Adrenal gland (tissue), 5 donors: Measurements from ENCODE around the gene SEMA3A.

Source experiments
- CTCF ChIP-seq, 6 experiments: fragments of 450-650 bp in 4 of 6; fragments of 200-600 bp in 2 of 6; sonication (generic) in 1 of 6; IDR thresholded peaks; 1 replicate in 5 of 6; 2 replicates in 1 of 6; pipeline versions ENCODE4 v1.5.1 to v1.8.0; 2016 to 2021; ENCODE audit warnings: antibody characterized with exemption in 6 of 6, mild to moderate bottlenecking in 2 of 6, moderate library complexity in 1 of 6
- POLR2A ChIP-seq, 2 donors: fragments of 450-650 bp; IDR thresholded peaks; one replicate each; pipeline ENCODE4 v1.6.1; 2017; ENCODE audit warnings: antibody characterized with exemption in 2 of 2, mild to moderate bottlenecking in 2 of 2, moderate library complexity in 1 of 2
- donor health status: DM: no; HTN: no; CAD: no.

GRCh38 chr7:84102213-84102612, 92.4 kb downstream of the SEMA3A start:
- TF ChIP-seq CTCF (IDR thresholded peaks at IDR 0.05) (no peak), POLR2A (IDR thresholded peaks at IDR 0.05) (no peak)
